Fibroblast of lung (primary cell): ENCODE measurements around the gene SULF2. TPM values are rescaled to one million over a fixed set of nuclear protein-coding genes. Genes with fewer than 3 reads are reported as not detected.

ENCODE experiments used
- DNase-seq, 2 donors: peaks; one replicate each; pipeline versions ENCODE4 v3.0.0 to v3.0.0-alpha.2; 2010; ENCODE audit warnings: low read depth in 2 of 2
- H2AFZ ChIP-seq: 2 replicates; pipeline ENCODE4 v1.5.1; 2012; ENCODE audit warnings: low read length, control low read depth, inconsistent platforms
- H3K27ac ChIP-seq: 2 replicates; pipeline ENCODE4 v1.5.1; 2011; ENCODE audit warnings: low read length, control low read depth; ENCODE audit not compliant: insufficient read depth
- H3K27me3 ChIP-seq: 2 replicates; pipeline ENCODE4 v1.5.1; 2011; ENCODE audit warnings: mild to moderate bottlenecking, low read length; ENCODE audit not compliant: control insufficient read depth, insufficient read depth
- H3K36me3 ChIP-seq: 2 replicates; pipeline ENCODE4 v1.5.1; 2011; ENCODE audit warnings: low read length; ENCODE audit not compliant: control insufficient read depth, insufficient read depth
- H3K4me1 ChIP-seq: 2 replicates; pipeline ENCODE4 v1.5.1; 2011; ENCODE audit warnings: low read length; ENCODE audit not compliant: control insufficient read depth, insufficient read depth; ENCODE audit errors: extremely low read depth
- H3K4me2 ChIP-seq: 2 replicates; pipeline ENCODE4 v1.5.1; 2011; ENCODE audit warnings: low read length, control low read depth; ENCODE audit not compliant: insufficient read depth; ENCODE audit errors: extremely low read depth
- H3K4me3 ChIP-seq, 4 experiments: fragments of 200-600 bp in 1 of 4; sonication (generic) in 1 of 4; replicated peaks in 1 of 4; 2 replicates each; pipeline ENCODE4 v1.5.1; 2011 to 2016; ENCODE audit warnings: low read length in 4 of 4, low read depth in 3 of 4, mild to moderate bottlenecking in 3 of 4, control low read depth in 2 of 4, inconsistent platforms in 1 of 4, mixed read lengths in 1 of 4; ENCODE audit not compliant: insufficient read depth in 1 of 4; ENCODE audit errors: control extremely low read depth in 1 of 4
- H3K79me2 ChIP-seq: 2 replicates; pipeline ENCODE4 v1.5.1; 2012; ENCODE audit warnings: mild to moderate bottlenecking, low read length, inconsistent platforms; ENCODE audit not compliant: control insufficient read depth, insufficient read depth
- H3K9ac ChIP-seq: 2 replicates; pipeline ENCODE4 v1.5.1; 2011; ENCODE audit warnings: mild to moderate bottlenecking, low read length, control low read depth; ENCODE audit not compliant: insufficient read depth
- H3K9me3 ChIP-seq: 2 replicates; pipeline ENCODE4 v1.5.1; 2012; ENCODE audit warnings: low read depth, low read length; ENCODE audit not compliant: control insufficient read depth, insufficient read depth
- H4K20me1 ChIP-seq: 2 replicates; pipeline ENCODE4 v1.5.1; 2011; ENCODE audit warnings: low read length; ENCODE audit not compliant: control insufficient read depth, insufficient read depth; ENCODE audit errors: extremely low read depth
- CTCF ChIP-seq, 2 donors: IDR thresholded peaks in 1 of 2; conservative IDR thresholded peaks in 1 of 2; 1 replicate in 1 of 2; 2 replicates in 1 of 2; pipeline ENCODE4 v1.5.1; 2011 to 2012; ENCODE audit warnings: low read length in 2 of 2, control low read depth in 1 of 2, inconsistent platforms in 1 of 2, low read depth in 1 of 2, mild to moderate bottlenecking in 1 of 2
- EZH2 ChIP-seq: IDR thresholded peaks from 2 replicates; pipeline ENCODE4 v1.5.1; 2012; ENCODE audit warnings: low read length, control low read depth, mild to moderate bottlenecking; ENCODE audit errors: missing control alignments
- polyA plus RNA-seq, 2 donors: library from polyadenylated mRNA; depleted of rRNA in 1 of 2; stranded (reverse) in 1 of 2; unstranded in 1 of 2; fragments of >200 nt; gene quantifications; 2 replicates each; pipeline ENCODE4 v1.2.1, GENCODE V29; 2011 to 2012; ENCODE audit warnings: missing spikeins in 1 of 2
- total RNA-seq: library from RNA; depleted of rRNA; stranded (reverse); fragments of >200 nt; gene quantifications from 2 replicates; pipeline ENCODE4 v1.2.1, GENCODE V29; 2014

The SULF2 gene
- total and polyA plus RNA-seq, 2 donors (not counting 1 experiment from before 2014, with no cell fraction given), result 0.26 to 9.6 TPM

- Histone ChIP-seq H3K79me2 (no peaks in the 10 kb centered on the region), H3K9me3 (no peaks in the 10 kb centered on the region), H4K20me1 (no peaks in the 10 kb centered on the region), H3K4me2 (no peak overlapping the region), H3K9ac (no peak overlapping the region), H2AFZ (no peak overlapping the region), H3K4me3 (no peak overlapping the region), H3K4me1 (no peaks in the 10 kb centered on the region), H3K36me3 (no peaks in the 10 kb centered on the region), H3K27me3 (no peaks in the 10 kb centered on the region), H3K27ac (no peak overlapping the region)
- no peak for DNase-seq
- TF ChIP-seq EZH2 (no peak), CTCF (conservative IDR thresholded peaks at IDR 0.05 in 1 of 2, IDR thresholded peaks at IDR 0.05 in 1 of 2; ENCODE audit: low read depth in 1 of 2, low read length in 2 of 2) (no peak)
These were observed 41.6 kb downstream of the SULF2 start for GRCh38 chr20:47743671-47744070.

- Histone ChIP-seq H3K27ac (no peak overlapping the region), H3K4me2 (no peak overlapping the region), H3K27me3 (no peaks in the 10 kb centered on the region), H3K4me1 (no peaks in the 10 kb centered on the region), H3K36me3 (no peaks in the 10 kb centered on the region), H4K20me1 (no peaks in the 10 kb centered on the region), H3K9ac (no peak overlapping the region), H3K9me3 (no peaks in the 10 kb centered on the region), H3K4me3 (no peak overlapping the region), H3K79me2 (no peaks in the 10 kb centered on the region), H2AFZ (no peak overlapping the region)
- no peak for DNase-seq
- TF ChIP-seq EZH2, result no peak
- TF ChIP-seq CTCF (conservative IDR thresholded peaks at IDR 0.05 in 1 of 2, IDR thresholded peaks at IDR 0.05 in 1 of 2; ENCODE audit: low read depth in 1 of 2, low read length in 2 of 2), result no peak
These were observed 43.3 kb downstream of the SULF2 start for GRCh38 chr20:47741669-47742608.

- Histone ChIP-seq H3K4me1 (no peaks in the 10 kb centered on the region), H3K36me3 (no peaks in the 10 kb centered on the region), H3K27ac (no peak overlapping the region), H3K4me3 (no peak overlapping the region), H3K9me3 (no peaks in the 10 kb centered on the region), H2AFZ (no peak overlapping the region), H3K9ac (no peak overlapping the region), H3K27me3 (no peaks in the 10 kb centered on the region), H3K79me2 (no peaks in the 10 kb centered on the region), H3K4me2 (no peak overlapping the region), H4K20me1 (no peaks in the 10 kb centered on the region)
- DNase-seq, result no peak
- TF ChIP-seq CTCF (conservative IDR thresholded peaks at IDR 0.05 in 1 of 2, IDR thresholded peaks at IDR 0.05 in 1 of 2; ENCODE audit: low read depth in 1 of 2, low read length in 2 of 2) (no peak), EZH2 (no peak)
These were observed 44.5 kb downstream of the SULF2 start for GRCh38 chr20:47740862-47741184.
